Measurements from ENCODE around the gene PLCH1.

The PLCH1 gene

DNA sequence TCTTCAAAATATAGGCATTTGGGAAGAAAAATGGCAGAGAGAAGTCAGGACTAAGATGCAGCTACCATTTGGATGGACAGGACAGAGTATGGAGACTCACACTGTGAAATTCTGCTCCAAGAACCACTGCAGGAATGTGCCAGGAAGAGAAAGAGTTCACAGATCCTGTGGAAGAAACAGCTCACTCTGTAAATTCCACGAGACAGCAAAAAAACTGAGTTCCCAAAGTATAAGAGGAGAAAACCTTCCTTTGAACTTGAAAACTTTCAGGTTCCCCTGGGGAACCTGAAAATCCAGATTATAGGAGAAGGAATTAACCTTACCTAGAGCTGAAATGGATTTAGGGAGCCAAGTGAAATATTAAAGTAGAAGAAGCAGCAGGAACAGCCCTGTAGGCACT is 137.1 kb downstream of the PLCH1 start:
- no peaks in the 10 kb centered on the region for H3K79me2 ChIP-seq (ENCODE audit: insufficient read depth, low read length)
- H3K27me3 ChIP-seq (ENCODE audit: insufficient read depth, low read length, poor library complexity) = no peaks in the 10 kb centered on the region
- no peak overlapping the region for H3K27ac ChIP-seq (ENCODE audit: low read length)
- H3K4me2 ChIP-seq (ENCODE audit: insufficient read depth, low read length) = no peak overlapping the region
- no peak overlapping the region for H3K9ac ChIP-seq (ENCODE audit: low read depth, low read length)
- H3K4me1 ChIP-seq (ENCODE audit: insufficient read depth, low read length) = peaks cover 28% of the 10 kb centered on the region
- peaks cover 3% of the 10 kb centered on the region for H3K9me3 ChIP-seq (ENCODE audit: insufficient read depth, low read length, severe bottlenecking)
- no peak for ATAC-seq (ENCODE audit: insufficient read depth, low read depth)
- H2AFZ ChIP-seq (ENCODE audit: low read depth, low read length) = peak overlapping the region; percentile 2; the same call in 1 of the 2 replicates
- TF ChIP-seq, protein P1, sequence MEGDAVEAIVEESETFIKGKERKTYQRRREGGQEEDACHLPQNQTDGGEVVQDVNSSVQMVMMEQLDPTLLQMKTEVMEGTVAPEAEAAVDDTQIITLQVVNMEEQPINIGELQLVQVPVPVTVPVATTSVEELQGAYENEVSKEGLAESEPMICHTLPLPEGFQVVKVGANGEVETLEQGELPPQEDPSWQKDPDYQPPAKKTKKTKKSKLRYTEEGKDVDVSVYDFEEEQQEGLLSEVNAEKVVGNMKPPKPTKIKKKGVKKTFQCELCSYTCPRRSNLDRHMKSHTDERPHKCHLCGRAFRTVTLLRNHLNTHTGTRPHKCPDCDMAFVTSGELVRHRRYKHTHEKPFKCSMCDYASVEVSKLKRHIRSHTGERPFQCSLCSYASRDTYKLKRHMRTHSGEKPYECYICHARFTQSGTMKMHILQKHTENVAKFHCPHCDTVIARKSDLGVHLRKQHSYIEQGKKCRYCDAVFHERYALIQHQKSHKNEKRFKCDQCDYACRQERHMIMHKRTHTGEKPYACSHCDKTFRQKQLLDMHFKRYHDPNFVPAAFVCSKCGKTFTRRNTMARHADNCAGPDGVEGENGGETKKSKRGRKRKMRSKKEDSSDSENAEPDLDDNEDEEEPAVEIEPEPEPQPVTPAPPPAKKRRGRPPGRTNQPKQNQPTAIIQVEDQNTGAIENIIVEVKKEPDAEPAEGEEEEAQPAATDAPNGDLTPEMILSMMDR (IDR thresholded peaks at IDR 0.05; ENCODE audit: borderline replicate concordance, extremely low read depth, low read length, poor library complexity, severe bottlenecking) = no peak
- no peak for TF ChIP-seq EZH2 (IDR thresholded peaks at IDR 0.05; ENCODE audit: borderline replicate concordance, low read depth, low read length, severe bottlenecking)
- no peak for DNase-seq
- H4K20me1 ChIP-seq (ENCODE audit: insufficient read depth, low read length) = no peaks in the 10 kb centered on the region
- no peaks in the 10 kb centered on the region for H3K36me3 ChIP-seq (ENCODE audit: insufficient read depth, low read length)
- no peak overlapping the region for H3K4me3 ChIP-seq (ENCODE audit: low read depth in 1 of 2, low read length in 2 of 2)

DNA sequence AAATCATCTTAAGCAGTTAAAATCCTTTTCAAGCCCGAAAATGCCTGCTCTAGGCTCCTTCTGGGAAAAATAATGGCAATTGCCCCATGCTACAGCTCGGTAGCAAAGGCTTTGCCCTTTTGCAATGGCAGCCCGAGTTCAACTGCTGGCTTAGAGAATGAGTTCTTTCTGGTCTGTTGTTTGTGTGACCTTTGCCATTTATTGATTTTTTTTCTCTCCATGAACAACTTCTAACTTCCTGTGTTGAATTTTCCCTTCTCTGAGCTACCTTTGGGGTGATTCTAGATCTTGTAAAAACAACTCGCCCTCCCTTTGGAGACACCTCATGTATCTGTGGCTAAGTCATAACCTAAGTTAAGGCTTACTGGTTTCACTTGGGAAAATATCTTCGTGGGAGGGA is 139.3 kb downstream of the PLCH1 start:
- H3K9ac ChIP-seq (ENCODE audit: low read depth, low read length) = no peak overlapping the region

DNA sequence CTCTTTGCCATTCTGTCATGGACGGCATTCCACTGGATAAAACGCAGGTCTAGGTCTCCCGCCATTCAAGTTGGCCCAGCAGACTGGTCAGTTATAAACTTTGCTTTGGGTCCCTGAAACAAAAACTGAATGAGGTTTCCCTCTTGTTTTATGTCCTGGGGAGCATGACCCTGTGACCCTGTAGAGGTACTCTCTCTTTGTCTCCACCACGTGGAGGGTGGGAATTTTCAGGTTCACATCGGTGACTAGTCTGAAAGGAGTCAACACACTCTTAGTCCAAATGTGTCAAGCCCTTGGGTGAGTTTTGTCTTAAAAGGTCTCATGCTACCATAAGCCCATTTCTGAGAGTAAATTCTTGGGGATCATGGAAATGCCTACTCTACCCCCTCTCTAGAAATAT is 139.9 kb downstream of the PLCH1 start:
- no peak overlapping the region for H3K9ac ChIP-seq (ENCODE audit: low read depth, low read length)
- no peak overlapping the region for H2AFZ ChIP-seq (ENCODE audit: low read depth, low read length)
- no peak overlapping the region; the same call in 1 of the 2 replicates for H3K27ac ChIP-seq (ENCODE audit: low read length)
- H3K27me3 ChIP-seq (ENCODE audit: insufficient read depth, low read length, poor library complexity) = no peaks in the 10 kb centered on the region
- peaks cover 35% of the 10 kb centered on the region for H3K4me1 ChIP-seq (ENCODE audit: insufficient read depth, low read length)
- DNase-seq = no peak
- no peak for TF ChIP-seq EZH2 (IDR thresholded peaks at IDR 0.05; ENCODE audit: borderline replicate concordance, low read depth, low read length, severe bottlenecking)
- TF ChIP-seq, protein P1 (IDR thresholded peaks at IDR 0.05; ENCODE audit: borderline replicate concordance, extremely low read depth, low read length, poor library complexity, severe bottlenecking) = no peak
- no peak for ATAC-seq (ENCODE audit: insufficient read depth, low read depth)
- no peaks in the 10 kb centered on the region for H4K20me1 ChIP-seq (ENCODE audit: insufficient read depth, low read length)
- H3K79me2 ChIP-seq (ENCODE audit: insufficient read depth, low read length) = no peaks in the 10 kb centered on the region
- H3K4me3 ChIP-seq (ENCODE audit: low read depth in 1 of 2, low read length in 2 of 2) = no peak overlapping the region
- H3K4me2 ChIP-seq (ENCODE audit: insufficient read depth, low read length) = no peak overlapping the region
- no peaks in the 10 kb centered on the region for H3K36me3 ChIP-seq (ENCODE audit: insufficient read depth, low read length)
- H3K9me3 ChIP-seq (ENCODE audit: insufficient read depth, low read length, severe bottlenecking) = peaks cover 3% of the 10 kb centered on the region

More for the DNA sequence above, 139.3 kb downstream of the PLCH1 start:
- Histone ChIP-seq H3K4me3 (ENCODE audit: low read depth in 1 of 2, low read length in 2 of 2) (no peak overlapping the region), H3K9me3 (ENCODE audit: insufficient read depth, low read length, severe bottlenecking) (peaks cover 3% of the 10 kb centered on the region), H3K36me3 (ENCODE audit: insufficient read depth, low read length) (no peaks in the 10 kb centered on the region), H3K27ac (ENCODE audit: low read length) (peak overlapping the region; percentile 4; the same call in 1 of the 2 replicates), H2AFZ (ENCODE audit: low read depth, low read length) (no peak overlapping the region), H3K27me3 (ENCODE audit: insufficient read depth, low read length, poor library complexity) (no peaks in the 10 kb centered on the region), H3K79me2 (ENCODE audit: insufficient read depth, low read length) (no peaks in the 10 kb centered on the region), H3K4me1 (ENCODE audit: insufficient read depth, low read length) (peaks cover 35% of the 10 kb centered on the region), H4K20me1 (ENCODE audit: insufficient read depth, low read length) (no peaks in the 10 kb centered on the region), H3K4me2 (ENCODE audit: insufficient read depth, low read length) (no peak overlapping the region)
- DNase-seq = no peak
- ATAC-seq (ENCODE audit: insufficient read depth, low read depth) = no peak
- TF ChIP-seq, protein P1 (IDR thresholded peaks at IDR 0.05; ENCODE audit: borderline replicate concordance, extremely low read depth, low read length, poor library complexity, severe bottlenecking) = no peak
- no peak for TF ChIP-seq EZH2 (IDR thresholded peaks at IDR 0.05; ENCODE audit: borderline replicate concordance, low read depth, low read length, severe bottlenecking)

DNA sequence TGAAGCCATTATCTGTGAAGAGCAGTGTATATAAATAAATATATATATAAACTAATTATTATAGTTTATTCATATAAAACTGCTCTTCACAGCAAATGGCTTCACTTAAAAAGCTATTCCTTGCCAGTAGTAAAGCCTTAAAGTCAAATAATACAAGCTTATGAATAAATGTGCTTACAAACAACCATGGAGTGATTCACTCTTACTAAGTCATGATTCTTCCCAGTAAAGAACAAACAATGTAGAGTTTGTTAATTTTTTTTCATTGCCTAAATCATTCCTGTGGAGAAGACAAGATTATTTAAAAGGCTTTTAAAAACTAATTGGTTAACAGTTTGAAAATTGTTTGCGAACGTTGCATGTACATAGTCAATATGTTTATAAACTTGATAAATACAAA is 140.7 kb downstream of the PLCH1 start:
- Histone ChIP-seq H3K27me3 (ENCODE audit: insufficient read depth, low read length, poor library complexity) (no peaks in the 10 kb centered on the region), H3K9me3 (ENCODE audit: insufficient read depth, low read length, severe bottlenecking) (peaks cover 3% of the 10 kb centered on the region), H3K9ac (ENCODE audit: low read depth, low read length) (no peak overlapping the region), H3K36me3 (ENCODE audit: insufficient read depth, low read length) (no peaks in the 10 kb centered on the region), H3K4me1 (ENCODE audit: insufficient read depth, low read length) (peaks cover 35% of the 10 kb centered on the region), H3K4me3 (ENCODE audit: low read depth in 1 of 2, low read length in 2 of 2) (no peak overlapping the region), H4K20me1 (ENCODE audit: insufficient read depth, low read length) (no peaks in the 10 kb centered on the region), H3K79me2 (ENCODE audit: insufficient read depth, low read length) (no peaks in the 10 kb centered on the region), H3K4me2 (ENCODE audit: insufficient read depth, low read length) (no peak overlapping the region), H3K27ac (ENCODE audit: low read length) (no peak overlapping the region; the same call in 1 of the 2 replicates), H2AFZ (ENCODE audit: low read depth, low read length) (no peak overlapping the region)
- DNase-seq (no peak), ATAC-seq (ENCODE audit: insufficient read depth, low read depth) (no peak)
- TF ChIP-seq, protein P1 (IDR thresholded peaks at IDR 0.05; ENCODE audit: borderline replicate concordance, extremely low read depth, low read length, poor library complexity, severe bottlenecking) = no peak
- no peak for TF ChIP-seq EZH2 (IDR thresholded peaks at IDR 0.05; ENCODE audit: borderline replicate concordance, low read depth, low read length, severe bottlenecking)

Data from DND-41 (cell line).